ENCODE data around the gene PFDN2.

The PFDN2 gene

GRCh38 chr1:161117759-161118581 lies at the start of gene PFDN2, which contains the start of gene NIT1:
PFDN2 (minus strand) TSS chr1:161118037; CDS start chr1:161118026, 11 bp downstream.
NIT1 (plus strand) TSS chr1:161118105; CDS start chr1:161118177, 72 bp downstream.
- peak; percentile 92 for DNase-seq

GRCh38 chr1:161166669-161167548 lies 49.1 kb upstream of the PFDN2 start:
- DNase-seq: no peak

GRCh38 chr1:161165742-161166668 lies 48.2 kb upstream of the PFDN2 start, which contains the start of gene PPOX:
PPOX (plus strand) TSS chr1:161166426; CDS start chr1:161166848, 422 bp downstream.
- DNase-seq: peak; percentile 95

- no peak for DNase-seq
These were observed 47.2 kb upstream of the PFDN2 start for GRCh38 chr1:161164901-161165610.

GRCh38 chr1:161163793-161164192 lies 46.0 kb upstream of the PFDN2 start:
- no peak for DNase-seq

- no peak for DNase-seq
These were observed 45.0 kb upstream of the PFDN2 start for GRCh38 chr1:161162806-161163205.

- DNase-seq: no peak
These were observed 44.2 kb upstream of the PFDN2 start for GRCh38 chr1:161162052-161162451.

- DNase-seq: no peak
These were observed 43.8 kb upstream of the PFDN2 start for GRCh38 chr1:161161652-161162051.

GRCh38 chr1:161160671-161161145 lies 42.9 kb upstream of the PFDN2 start:
- DNase-seq: no peak

- DNase-seq: no peak
These were observed 42.0 kb upstream of the PFDN2 start for GRCh38 chr1:161159913-161160243.

GRCh38 chr1:161159087-161159912 lies 41.5 kb upstream of the PFDN2 start, which contains the start of gene USP21:
USP21 (plus strand) TSS chr1:161159500; CDS start chr1:161160641, 1,141 bp downstream.
- DNase-seq: peak; percentile 94

- no peak for DNase-seq
These were observed 40.6 kb upstream of the PFDN2 start for GRCh38 chr1:161158316-161159010.

- DNase-seq: no peak
These were observed 40.0 kb upstream of the PFDN2 start for GRCh38 chr1:161157867-161158266.

GRCh38 chr1:161153682-161154337 lies 36.0 kb upstream of the PFDN2 start, which contains the start of gene UFC1:
UFC1 (plus strand) TSS chr1:161153978; CDS start chr1:161153998, 20 bp downstream.
- DNase-seq: peak; percentile 86

- DNase-seq: no peak
These were observed 35.3 kb upstream of the PFDN2 start for GRCh38 chr1:161153176-161153575.

GRCh38 chr1:161145832-161146231 lies 28.0 kb upstream of the PFDN2 start:
- DNase-seq: no peak

GRCh38 chr1:161140755-161141400 lies 23.0 kb upstream of the PFDN2 start:
- no peak for DNase-seq

GRCh38 chr1:161139766-161140165 lies 21.9 kb upstream of the PFDN2 start:
- DNase-seq: peak; percentile 36

- no peak for DNase-seq
These were observed 20.6 kb upstream of the PFDN2 start for GRCh38 chr1:161138431-161138830.

Measured in activated CD4-positive, alpha-beta T cell treated with anti-CD3 and anti-CD28 coated beads for 48 hours (primary cell).